HL-60/S4 treated with retinoic acid at 250 ng/mL for 4 days and 3 days (cell line): Measurements from ENCODE around the gene ANXA2R.
"Not testable (repeated sequence)": the region's sequence is repeated elsewhere in the genome, so short reads cannot be mapped to it uniquely, and the experiment has no call there.

Experiments used
- in situ Hi-C: fragments of 300-500 bp; cut with MboI; formaldehyde crosslinking; loops from 2 replicates; pipeline ENCODE4 v1.7.0; 2022; ENCODE audit warnings: low sequenced_read_pairs

Gene ANXA2R

GRCh38 chr5:43040287-43041098, at the start of gene ANXA2R:
ANXA2R (minus strand) TSS chr5:43040319; CDS start chr5:43040046, 273 bp downstream.
- in situ Hi-C loops: no loop called here

- in situ Hi-C loops: not testable (repeated sequence)
Observed at GRCh38 chr5:43086118-43086908, 46.2 kb upstream of the ANXA2R start.

DNA sequence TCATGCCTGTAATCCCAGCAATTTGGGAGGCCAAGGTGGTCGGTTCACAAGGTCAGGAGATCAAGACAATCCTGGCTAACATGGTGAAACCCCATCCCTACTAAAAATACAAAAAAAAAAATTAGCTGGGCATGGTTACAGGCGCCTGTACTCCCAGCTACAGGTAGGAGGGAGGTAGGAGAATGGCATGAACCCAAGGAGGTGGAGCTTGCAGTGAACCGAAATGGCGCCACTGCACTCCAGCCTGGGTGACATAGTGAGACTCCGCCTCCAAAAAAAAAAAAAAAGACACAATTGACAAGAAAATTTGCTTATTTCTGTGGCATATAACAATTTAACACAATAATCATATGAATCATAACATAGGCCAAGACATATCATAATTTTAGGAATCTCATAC, 45.3 kb upstream of the ANXA2R start:
- in situ Hi-C loops: no loop called here

DNA sequence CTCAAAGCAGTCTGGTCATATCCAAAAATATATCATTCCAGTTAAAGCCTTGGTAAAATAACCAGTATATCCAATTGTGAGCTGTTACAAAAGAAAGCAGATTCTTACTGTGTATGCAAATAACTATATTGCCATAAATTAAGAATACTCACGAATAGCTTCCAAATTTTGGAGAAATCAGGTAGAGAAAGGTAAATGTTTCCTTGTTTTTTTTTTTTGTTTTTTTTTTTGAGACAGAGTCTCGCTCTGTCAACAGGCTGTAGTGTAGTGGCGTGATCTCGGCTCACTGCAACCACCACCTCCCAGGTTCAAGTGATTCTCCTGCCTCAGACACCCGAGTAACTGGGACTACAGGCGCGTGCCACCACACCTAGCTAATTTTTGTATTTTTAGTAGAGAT, 44.3 kb upstream of the ANXA2R start:
- in situ Hi-C loops: not testable (repeated sequence)

DNA sequence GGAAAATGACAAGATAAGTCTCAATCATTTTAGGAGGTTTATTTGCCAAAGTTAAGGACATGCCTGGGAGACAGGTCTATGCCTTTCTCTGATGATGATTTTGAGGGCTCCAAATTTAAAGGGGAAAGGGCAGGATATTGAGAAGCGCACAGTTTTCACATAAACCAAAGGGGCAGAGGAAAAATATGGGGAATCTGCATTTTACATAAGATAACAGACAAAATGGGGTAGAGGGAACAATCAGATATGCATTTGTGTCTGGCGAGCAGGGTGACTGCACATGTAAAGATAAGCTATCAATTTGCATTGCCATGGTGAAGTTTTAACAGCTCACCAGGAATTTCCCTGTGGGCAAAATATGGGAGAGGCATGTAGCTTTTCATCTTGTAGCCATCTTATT, 41.2 kb upstream of the ANXA2R start:
- in situ Hi-C loops: not testable (repeated sequence)

DNA sequence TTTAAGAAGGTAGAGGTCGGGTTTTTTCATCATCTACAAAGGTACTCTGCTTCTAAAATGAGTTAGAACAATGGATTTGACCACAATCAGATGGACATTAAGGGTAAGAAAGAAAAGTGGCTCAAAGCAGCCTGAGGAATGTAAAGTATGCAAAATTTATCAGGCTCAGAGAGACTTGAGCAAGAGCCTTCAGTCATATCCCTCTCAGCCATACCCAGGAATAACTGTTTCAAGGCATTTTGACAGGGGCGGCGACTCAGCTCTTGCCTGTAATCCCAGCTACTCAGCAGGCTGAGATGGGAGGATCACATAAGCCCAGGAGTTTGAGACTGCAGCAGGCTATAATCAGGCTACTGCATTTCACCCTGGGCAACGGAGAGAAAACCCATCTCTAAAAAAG, 38.8 kb upstream of the ANXA2R start:
- in situ Hi-C loops: no loop called here

- in situ Hi-C loops: not testable (repeated sequence)
Observed at GRCh38 chr5:43077446-43078191, 37.5 kb upstream of the ANXA2R start.

DNA sequence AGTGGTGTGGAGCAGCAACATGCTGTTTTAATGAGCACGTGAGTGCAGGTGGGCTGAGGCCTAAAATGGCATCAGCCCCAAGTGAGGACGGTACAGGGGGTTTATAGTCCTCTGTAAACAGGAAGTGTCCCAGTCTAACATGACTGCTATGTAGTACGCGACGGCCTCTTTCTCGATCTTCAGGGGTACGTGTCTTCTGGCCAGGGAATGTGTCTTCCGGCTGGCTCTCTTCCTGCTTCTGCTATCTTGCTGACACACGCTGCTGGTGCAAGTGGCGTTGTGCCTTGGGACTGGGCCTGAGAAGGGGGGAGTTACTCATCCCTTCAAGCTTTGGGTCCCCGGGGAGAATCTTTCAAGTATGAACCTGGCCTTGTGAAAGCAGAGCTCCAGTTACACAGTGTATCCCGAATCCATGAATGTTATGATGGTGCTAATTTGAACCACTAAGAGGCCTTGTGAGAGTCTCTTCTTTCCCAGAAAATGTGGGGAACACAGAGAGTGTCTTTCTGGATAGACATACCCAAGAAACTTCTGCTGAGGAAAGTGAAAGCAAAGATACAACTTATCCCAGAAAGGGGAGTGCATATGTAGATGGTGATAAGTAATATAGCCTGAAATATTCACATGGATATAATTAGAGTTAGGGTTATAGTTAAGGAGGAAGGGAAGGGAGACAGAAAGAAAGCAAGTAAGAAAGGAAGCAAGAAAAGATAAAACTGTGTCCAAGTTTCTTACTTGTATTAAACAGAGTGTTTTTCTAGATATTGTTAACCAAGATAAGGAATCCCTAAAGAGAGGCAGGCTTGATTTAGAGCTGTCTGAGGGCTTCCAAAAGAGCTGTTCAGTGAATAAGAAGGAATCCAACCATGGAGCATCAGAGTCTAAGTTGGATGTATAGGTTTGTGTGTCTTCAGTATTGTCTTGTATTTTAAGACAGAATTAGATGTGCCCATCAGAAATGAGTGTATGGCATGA, 35.5 kb upstream of the ANXA2R start:
- in situ Hi-C loops: no loop called here

DNA sequence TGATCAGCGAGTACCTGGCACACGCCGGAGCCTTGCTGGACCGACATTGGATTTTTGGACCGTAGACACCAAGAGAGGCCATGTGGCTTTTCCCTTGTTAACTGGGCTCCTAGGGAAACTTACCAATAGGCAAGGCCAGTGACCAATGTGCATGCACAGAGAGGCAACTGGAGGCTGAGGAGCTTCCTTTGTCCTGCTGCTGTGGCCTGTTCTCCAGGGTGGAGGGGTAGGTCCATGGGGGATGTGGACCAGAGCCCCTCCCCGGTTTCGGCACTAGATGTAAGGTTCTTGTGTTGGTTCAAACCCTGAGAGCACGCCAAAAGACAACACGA, 34.8 kb upstream of the ANXA2R start:
- in situ Hi-C loops: no loop called here

- in situ Hi-C loops: no loop called here
Observed at GRCh38 chr5:43073597-43074546, 33.8 kb upstream of the ANXA2R start.

GRCh38 chr5:43069401-43069720, 29.2 kb upstream of the ANXA2R start:
- in situ Hi-C loops: not testable (repeated sequence)

DNA sequence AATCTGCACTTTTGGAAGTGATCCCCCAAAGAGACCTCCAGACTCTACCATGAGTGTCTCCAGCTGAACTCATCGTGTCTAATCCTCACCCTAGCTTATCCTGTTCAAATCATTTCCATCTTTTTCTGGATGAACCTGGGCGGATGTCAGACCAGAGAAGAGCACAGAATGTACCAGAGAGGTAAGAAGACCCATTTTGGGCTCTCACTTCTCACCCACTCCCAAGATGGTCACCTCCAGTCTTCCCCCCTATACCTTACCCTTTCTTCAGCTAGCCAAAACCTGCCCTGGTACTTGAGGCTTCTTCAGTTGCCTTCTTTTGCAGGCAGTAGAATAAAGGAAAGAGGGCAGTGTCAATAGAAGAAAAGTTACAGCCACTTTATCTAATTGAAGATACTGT, 27.9 kb upstream of the ANXA2R start:
- in situ Hi-C loops: no loop called here

DNA sequence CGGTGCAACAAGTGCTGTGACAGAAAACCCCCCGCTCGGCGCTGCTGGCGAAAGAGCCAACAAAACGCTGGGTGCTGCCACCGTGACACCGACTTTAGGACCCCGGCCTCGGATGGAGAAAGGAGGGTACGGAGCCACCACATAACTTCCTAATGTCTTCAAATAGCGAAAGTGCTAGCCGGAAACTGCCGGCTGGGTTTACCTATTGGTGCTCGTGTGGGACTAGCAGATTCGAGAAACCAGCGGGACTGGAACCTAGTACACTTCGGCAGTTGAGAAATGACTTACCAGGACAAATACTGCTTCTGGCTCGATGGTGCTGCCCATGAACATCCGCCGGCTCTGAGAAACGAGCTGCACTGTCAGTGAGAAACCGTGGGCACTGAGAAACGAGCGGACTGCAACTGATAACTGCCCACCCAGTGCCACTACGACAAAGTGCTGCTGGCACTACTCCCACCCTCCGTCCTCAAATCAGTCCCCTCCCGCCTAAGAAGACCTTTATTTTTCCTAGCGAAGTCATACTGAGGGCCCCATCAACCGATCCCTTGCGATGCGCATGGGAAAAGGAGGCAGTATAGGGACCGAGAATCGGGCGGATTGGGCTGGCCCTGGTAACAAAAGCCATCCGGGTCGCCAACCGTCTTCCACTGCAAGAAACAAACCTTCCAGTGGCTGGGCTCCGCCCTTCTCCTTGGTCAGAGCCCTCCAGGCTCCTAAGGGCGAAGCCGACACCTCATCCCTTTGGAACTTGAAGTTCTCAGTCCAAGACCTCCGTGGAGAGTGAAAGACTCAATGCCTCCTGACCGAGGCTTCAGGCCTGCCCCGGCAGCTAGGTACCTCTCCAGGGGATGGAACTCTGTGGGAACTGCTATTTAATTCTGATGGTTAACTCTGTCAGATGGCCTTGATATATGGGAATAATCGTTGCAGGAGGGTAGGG, 27.0 kb upstream of the ANXA2R start:
- in situ Hi-C loops: no loop called here

DNA sequence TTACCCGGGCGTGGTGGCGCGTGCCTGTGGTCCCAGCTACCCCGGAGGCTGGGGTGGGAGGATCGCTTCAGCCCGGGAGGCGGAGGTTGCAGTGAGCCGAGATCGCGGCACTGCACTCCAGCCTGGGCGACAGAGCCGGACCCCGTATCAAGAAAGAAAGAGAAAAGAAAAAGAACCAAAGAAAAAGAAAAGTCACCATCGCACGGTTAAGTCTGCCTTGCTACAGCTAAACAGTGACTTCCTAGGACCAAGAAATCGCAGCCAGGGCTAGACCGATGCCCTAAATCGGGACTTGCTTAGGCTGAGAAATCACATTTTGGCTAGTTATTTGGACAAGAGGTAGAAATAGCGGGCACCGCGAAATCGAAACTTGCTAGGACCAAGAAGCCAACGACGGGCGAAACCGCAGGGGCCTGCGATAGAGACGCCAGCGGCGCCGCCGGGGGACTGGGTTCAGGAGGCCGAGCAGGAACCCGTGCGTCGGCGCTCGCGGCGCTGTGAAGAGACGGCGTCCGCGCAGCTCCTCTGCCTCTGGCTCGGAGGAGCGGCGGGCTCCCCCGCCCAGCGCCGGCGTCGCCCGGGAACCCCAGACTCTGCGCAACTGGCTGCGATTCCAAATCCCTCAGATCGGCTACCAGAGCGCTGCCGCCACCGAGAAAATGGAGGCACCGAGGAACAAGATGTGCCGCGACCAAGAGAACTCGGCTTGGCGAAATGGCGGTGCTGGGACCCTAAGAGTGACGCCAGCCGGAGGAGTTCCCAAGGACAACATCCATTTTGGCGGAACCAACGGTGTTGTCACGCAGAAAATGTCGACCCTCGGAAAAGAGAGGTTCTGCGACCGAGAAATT, 26.1 kb upstream of the ANXA2R start:
- in situ Hi-C loops: no loop called here

GRCh38 chr5:43065387-43065947, 25.3 kb upstream of the ANXA2R start:
- in situ Hi-C loops: no loop called here

- in situ Hi-C loops: no loop called here
Observed at GRCh38 chr5:43063721-43064171, 23.6 kb upstream of the ANXA2R start.
